Endothelial cell of umbilical vein (primary cell): ENCODE results near the gene MUC13. TPM values are rescaled to one million over a fixed set of nuclear protein-coding genes. Genes with fewer than 3 reads are reported as not detected.

Source experiments
- BruUV-seq: library from RNA; stranded (reverse); fragments of 400-500 nt; replicated peaks from 2 replicates; lab custom pipeline; 2021; lab: Mats Ljungman, UMichigan
- CTCF ChIA-PET: fragments of 300-600, 350-600 bp; sonication (Branson Sonifier 250); formaldehyde crosslinking; loops from one replicate; lab custom pipeline; 2021; ENCODE audit warnings: antibody characterized with exemption, inconsistent platforms; lab: Charles Lee
- POLR2A ChIA-PET: fragments of 300-600, 350-600 bp; sonication (Branson Sonifier 250); formaldehyde crosslinking; loops from one replicate; lab custom pipeline; 2021; ENCODE audit warnings: antibody characterized with exemption, inconsistent platforms; lab: Charles Lee
- DNase-seq: peaks from one replicate; pipeline ENCODE4 v3.0.0-alpha.2; 2011; ENCODE audit warnings: low read depth, low spot score
- FAIRE-seq: peaks from 2 replicates; lab custom pipeline; 2011; peaks lifted over from hg19 to GRCh38; lab: Jason Lieb, UNC
- H2AFZ ChIP-seq: 2 replicates; pipeline ENCODE4 v1.6.0; 2012; ENCODE audit warnings: low read depth, low read length, control low read depth, inconsistent platforms
- H3K27ac ChIP-seq: 2 replicates; pipeline ENCODE4 v1.5.1; 2011; ENCODE audit warnings: low read depth, mild to moderate bottlenecking, control low read depth, low read length, moderate library complexity; ENCODE audit not compliant: insufficient read depth
- H3K27me3 ChIP-seq, 2 experiments: 2 replicates each; pipeline versions ENCODE4 v1.6.0 to v1.6.1; 2011; ENCODE audit warnings: low read length in 2 of 2, mixed read lengths in 1 of 2; ENCODE audit not compliant: control insufficient read depth in 2 of 2, insufficient read depth in 2 of 2
- H3K36me3 ChIP-seq, 2 experiments: 2 replicates in 1 of 2; 3 replicates in 1 of 2; pipeline ENCODE4 v1.5.1; 2011; ENCODE audit warnings: low read length in 2 of 2, mild to moderate bottlenecking in 1 of 2, moderate library complexity in 1 of 2; ENCODE audit not compliant: control insufficient read depth in 2 of 2, insufficient read depth in 2 of 2; ENCODE audit errors: extremely low read depth in 1 of 2
- H3K4me1 ChIP-seq: 3 replicates; pipeline ENCODE4 v1.5.1; 2011; ENCODE audit warnings: mild to moderate bottlenecking, low read length; ENCODE audit not compliant: control insufficient read depth, insufficient read depth; ENCODE audit errors: extremely low read depth
- H3K4me2 ChIP-seq: 2 replicates; pipeline ENCODE4 v1.6.1; 2011; ENCODE audit warnings: low read length, control low read depth, mixed read lengths; ENCODE audit not compliant: insufficient read depth
- H3K4me3 ChIP-seq, 3 experiments: fragments of 200-600 bp in 1 of 3; sonication (generic), shearing (Covaris generic) in 1 of 3; replicated peaks in 1 of 3; 2 replicates each; pipeline ENCODE4 v1.5.1; 2011 to 2016; ENCODE audit warnings: control low read depth in 3 of 3, low read length in 3 of 3, mild to moderate bottlenecking in 2 of 3, inconsistent platforms in 1 of 3, low read depth in 1 of 3, moderate library complexity in 1 of 3; ENCODE audit not compliant: insufficient read depth in 1 of 3
- H3K79me2 ChIP-seq: 2 replicates; pipeline ENCODE4 v1.6.0; 2012; ENCODE audit warnings: low read length, inconsistent platforms; ENCODE audit not compliant: control insufficient read depth, insufficient read depth
- H3K9ac ChIP-seq: replicated peaks from 2 replicates; pipeline ENCODE3; 2011; ENCODE audit warnings: low read length, control low read depth; ENCODE audit not compliant: insufficient read depth; ENCODE audit errors: extremely low read depth
- H3K9me1 ChIP-seq: replicated peaks from 3 replicates; pipeline ENCODE4 v1.6.0; 2011; ENCODE audit warnings: mild to moderate bottlenecking, low read length; ENCODE audit not compliant: control insufficient read depth, insufficient read depth; ENCODE audit errors: extremely low read depth
- H3K9me3 ChIP-seq: replicated peaks from 2 replicates; pipeline ENCODE4 v1.5.1; 2012; ENCODE audit warnings: low read length, inconsistent platforms; ENCODE audit not compliant: control insufficient read depth, insufficient read depth
- H4K20me1 ChIP-seq: replicated peaks from 2 replicates; pipeline ENCODE3; 2011; ENCODE audit warnings: mild to moderate bottlenecking, low read length; ENCODE audit not compliant: control insufficient read depth, insufficient read depth; ENCODE audit errors: extremely low read depth
- EZH2 ChIP-seq: IDR thresholded peaks from 2 replicates; pipeline ENCODE4 v1.6.1; 2012; ENCODE audit warnings: borderline replicate concordance, low read depth, mild to moderate bottlenecking, moderate library complexity, low read length, inconsistent platforms; ENCODE audit not compliant: severe bottlenecking
- FOS ChIP-seq: IDR thresholded peaks from 2 replicates; pipeline ENCODE4 v1.6.1; 2011; ENCODE audit warnings: mild to moderate bottlenecking, low read length, moderate library complexity, borderline replicate concordance; ENCODE audit not compliant: insufficient read depth
- GATA2 ChIP-seq: IDR thresholded peaks from 2 replicates; pipeline ENCODE4 v1.7.0; 2011; ENCODE audit warnings: low read depth, mild to moderate bottlenecking, moderate library complexity, mixed read lengths, low read length; ENCODE audit not compliant: insufficient read length, insufficient read depth
- JUN ChIP-seq: IDR thresholded peaks from 2 replicates; pipeline ENCODE4 v1.6.1; 2011; ENCODE audit warnings: borderline replicate concordance, low read depth; ENCODE audit not compliant: insufficient read length, insufficient read depth
- MAX ChIP-seq: IDR thresholded peaks from 2 replicates; pipeline ENCODE4 v1.6.1; 2011; ENCODE audit not compliant: insufficient read depth, insufficient read length
- MYC ChIP-seq: IDR thresholded peaks from one replicate; pipeline ENCODE4 v1.6.1; 2011; ENCODE audit warnings: mild to moderate bottlenecking, low read depth, low read length
- POLR2A ChIP-seq: IDR thresholded peaks from 2 replicates; pipeline ENCODE4 v1.6.1; 2012; ENCODE audit warnings: low read depth, mild to moderate bottlenecking, control low read depth, low read length
- POLR2AphosphoS5 ChIP-seq: IDR thresholded peaks from 2 replicates; pipeline ENCODE4 v1.6.1; 2012; ENCODE audit warnings: low read depth, mild to moderate bottlenecking, control low read depth, low read length, moderate library complexity; ENCODE audit not compliant: insufficient read depth
- dilution Hi-C: fragments of 300-500 bp; cut with MboI; formaldehyde crosslinking; loops from one replicate; pipeline ENCODE4 v1.15.0; 2019; ENCODE audit warnings: low sequenced_read_pairs; ENCODE audit not compliant: extremely low pct_ligation_motif_present
- intact Hi-C: fragments of 100-400 bp; cut with micrococcal nuclease; formaldehyde crosslinking; loops from one replicate; pipeline ENCODE4 v1.10.0; 2022
- polyA plus RNA-seq, 4 experiments: library from polyadenylated mRNA; depleted of rRNA in 3 of 4; stranded (reverse) in 3 of 4; unstranded in 1 of 4; fragments of >200 nt; gene quantifications; 2 replicates each; pipeline versions ENCODE4 v1.2.1 to v1.2.3, GENCODE V29; 2011 to 2012; ENCODE audit warnings: missing spikeins in 1 of 4
- total RNA-seq: library from RNA; stranded (reverse); gene quantifications from 2 replicates; pipeline ENCODE4 v1.2.3, GENCODE V29; 2021
- TF ChIP-seq, protein P1 (sequence below), 2 donors: IDR thresholded peaks; 1 replicate in 1 of 2; 2 replicates in 1 of 2; pipeline ENCODE4 v1.5.1; 2011; ENCODE audit warnings: low read length in 2 of 2, mild to moderate bottlenecking in 2 of 2, moderate library complexity in 2 of 2, control low read depth in 1 of 2, inconsistent platforms in 1 of 2, low read depth in 1 of 2; ENCODE audit not compliant: insufficient read depth in 1 of 2; ENCODE audit errors: extremely low read depth in 1 of 2

Gene MUC13
- total and polyA plus RNA-seq, 2 donors (not counting 3 experiments of a cell fraction or from before 2014, with no cell fraction given) = not detected

GRCh38 chr3:124973290-124973689, 38.7 kb upstream of the MUC13 start:
- no peak overlapping the region for H3K4me3 ChIP-seq
- H2AFZ ChIP-seq = no peak overlapping the region
- no TSS peak for BruUV-seq
- intact Hi-C loops (no loop called here), dilution Hi-C loops (no loop called here)
- H3K9me3 ChIP-seq = no peaks in the 10 kb centered on the region
- TF ChIP-seq, protein P1, sequence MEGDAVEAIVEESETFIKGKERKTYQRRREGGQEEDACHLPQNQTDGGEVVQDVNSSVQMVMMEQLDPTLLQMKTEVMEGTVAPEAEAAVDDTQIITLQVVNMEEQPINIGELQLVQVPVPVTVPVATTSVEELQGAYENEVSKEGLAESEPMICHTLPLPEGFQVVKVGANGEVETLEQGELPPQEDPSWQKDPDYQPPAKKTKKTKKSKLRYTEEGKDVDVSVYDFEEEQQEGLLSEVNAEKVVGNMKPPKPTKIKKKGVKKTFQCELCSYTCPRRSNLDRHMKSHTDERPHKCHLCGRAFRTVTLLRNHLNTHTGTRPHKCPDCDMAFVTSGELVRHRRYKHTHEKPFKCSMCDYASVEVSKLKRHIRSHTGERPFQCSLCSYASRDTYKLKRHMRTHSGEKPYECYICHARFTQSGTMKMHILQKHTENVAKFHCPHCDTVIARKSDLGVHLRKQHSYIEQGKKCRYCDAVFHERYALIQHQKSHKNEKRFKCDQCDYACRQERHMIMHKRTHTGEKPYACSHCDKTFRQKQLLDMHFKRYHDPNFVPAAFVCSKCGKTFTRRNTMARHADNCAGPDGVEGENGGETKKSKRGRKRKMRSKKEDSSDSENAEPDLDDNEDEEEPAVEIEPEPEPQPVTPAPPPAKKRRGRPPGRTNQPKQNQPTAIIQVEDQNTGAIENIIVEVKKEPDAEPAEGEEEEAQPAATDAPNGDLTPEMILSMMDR (IDR thresholded peaks at IDR 0.05; ENCODE audit: extremely low read depth in 1 of 2, insufficient read depth in 1 of 2, low read depth in 1 of 2, low read length in 2 of 2) = no peak
- TF ChIP-seq FOS (no peak), EZH2 (no peak), MYC (no peak), POLR2A (no peak), JUN (no peak), MAX (no peak), POLR2AphosphoS5 (no peak), GATA2 (no peak)
- H3K36me3 ChIP-seq = peaks cover 6 to 18% of the 10 kb centered on the region in 2 experiments
- ChIA-PET POLR2A (no interaction called here), CTCF (no interaction called here)
- H3K9me1 ChIP-seq = no peaks in the 10 kb centered on the region
- H3K4me1 ChIP-seq = no peaks in the 10 kb centered on the region
- no peaks in the 10 kb centered on the region for H3K79me2 ChIP-seq
- H3K27ac ChIP-seq = no peak overlapping the region
- H3K4me2 ChIP-seq = no peak overlapping the region
- H4K20me1 ChIP-seq = no peaks in the 10 kb centered on the region
- no peak overlapping the region for H3K9ac ChIP-seq
- H3K27me3 ChIP-seq = no peaks in the 10 kb centered on the region
- DNase-seq (no peak), FAIRE-seq (no peak)
